ENCODE data around the gene LEFTY2. TPM values are rescaled to one million over a fixed set of nuclear protein-coding genes. Genes with fewer than 3 reads are reported as not detected.

The LEFTY2 gene
- total and polyA plus RNA-seq, 9 of the 15 experiments (the other 6 are each of a cell fraction or from before 2014, with no cell fraction given) = 0.04 to 0.14 TPM; not detected in 7

DNA sequence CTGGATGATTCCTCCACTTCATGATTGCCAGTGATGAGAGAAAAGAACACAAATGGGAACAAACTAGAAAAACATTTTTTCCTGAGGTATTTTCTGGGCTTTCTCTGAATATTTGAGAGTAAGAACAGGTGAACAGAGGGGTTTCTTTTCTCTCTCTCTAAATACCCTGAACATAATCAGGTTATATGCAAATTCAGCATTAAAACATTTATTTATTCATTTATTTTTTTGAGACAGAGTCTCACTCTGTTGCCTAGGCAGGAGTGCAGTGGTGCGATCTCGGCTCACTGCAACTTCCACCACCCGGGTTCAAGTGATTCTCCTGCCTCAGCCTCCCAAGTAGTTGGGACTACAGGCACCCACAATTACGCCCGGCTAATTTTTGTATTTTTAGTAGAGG is 5.8 kb upstream of the LEFTY2 start:
- intact Hi-C loops (cut with micrococcal nuclease) (no loop called here), in situ Hi-C loops (cut with MboI) (no loop called here)
- no TSS peak for BruUV-seq (replicated peaks)
- ATAC-seq = no peak
- ChIA-PET POLR2A (interaction anchor here (2.4 kb wide), 1 partner anchor 10 kb away, joined by 10 read pairs; no protein-coding TSS in a partner anchor), CTCF (ENCODE audit: low intra/inter-chr PET ratio) (interaction anchor here (0.5 kb wide), 1 partner anchor 75 kb away, joined by 3 read pairs; no protein-coding TSS in a partner anchor)
- Histone ChIP-seq H3K36me3 (ENCODE audit: control insufficient read depth, insufficient read depth, low read length) (no peaks in the 10 kb centered on the region), H3K4me1 (replicated peaks in 1 of 2; ENCODE audit: control insufficient read depth in 2 of 2, insufficient read depth in 2 of 2, low read length in 2 of 2) (peaks cover 15 to 18% of the 10 kb centered on the region in 2 experiments; a peak in 4 of 5 replicates), H3K27ac (ENCODE audit: extremely low read depth, low read depth, low read length) (no peak overlapping the region), H2AFZ (ENCODE audit: low read depth, low read length) (no peak overlapping the region), H3K9me1 (ENCODE audit: control insufficient read depth, insufficient read depth, low read length) (no peaks in the 10 kb centered on the region), H3K79me2 (ENCODE audit: control insufficient read depth, insufficient read depth, low read length) (no peaks in the 10 kb centered on the region), H3K27me3 (ENCODE audit: control insufficient read depth in 2 of 2, insufficient read depth in 2 of 2, low read length in 2 of 2) (no peaks in the 10 kb centered on the region), H3K4me3 (no peak overlapping the region), H3K9me3 (replicated peaks; ENCODE audit: control insufficient read depth, insufficient read depth, low read depth, low read length) (no peaks in the 10 kb centered on the region), H3K4me2 (ENCODE audit: insufficient read depth, low read length) (no peak overlapping the region), H4K20me1 (replicated peaks; ENCODE audit: control insufficient read depth, insufficient read depth, low read length) (no peaks in the 10 kb centered on the region), H3K9ac (ENCODE audit: insufficient read depth in 1 of 2, low read depth in 2 of 2, low read length in 2 of 2) (no peak overlapping the region)
- 66% methylated on average over 5 of the region's 5 CpGs for WGBS (ENCODE audit: insufficient coverage, low coverage, missing lambda C conversion rate)
- no peak for FAIRE-seq
- DNase-seq (ENCODE audit: extremely low read depth in 1 of 4, low spot score in 3 of 4) = no peak
- TF ChIP-seq SMARCB1 (IDR thresholded peaks at IDR 0.05; ENCODE audit: insufficient read length, low read depth) = no peak
- TF ChIP-seq, protein P1, sequence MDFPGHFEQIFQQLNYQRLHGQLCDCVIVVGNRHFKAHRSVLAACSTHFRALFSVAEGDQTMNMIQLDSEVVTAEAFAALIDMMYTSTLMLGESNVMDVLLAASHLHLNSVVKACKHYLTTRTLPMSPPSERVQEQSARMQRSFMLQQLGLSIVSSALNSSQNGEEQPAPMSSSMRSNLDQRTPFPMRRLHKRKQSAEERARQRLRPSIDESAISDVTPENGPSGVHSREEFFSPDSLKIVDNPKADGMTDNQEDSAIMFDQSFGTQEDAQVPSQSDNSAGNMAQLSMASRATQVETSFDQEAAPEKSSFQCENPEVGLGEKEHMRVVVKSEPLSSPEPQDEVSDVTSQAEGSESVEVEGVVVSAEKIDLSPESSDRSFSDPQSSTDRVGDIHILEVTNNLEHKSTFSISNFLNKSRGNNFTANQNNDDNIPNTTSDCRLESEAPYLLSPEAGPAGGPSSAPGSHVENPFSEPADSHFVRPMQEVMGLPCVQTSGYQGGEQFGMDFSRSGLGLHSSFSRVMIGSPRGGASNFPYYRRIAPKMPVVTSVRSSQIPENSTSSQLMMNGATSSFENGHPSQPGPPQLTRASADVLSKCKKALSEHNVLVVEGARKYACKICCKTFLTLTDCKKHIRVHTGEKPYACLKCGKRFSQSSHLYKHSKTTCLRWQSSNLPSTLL (IDR thresholded peaks at IDR 0.05) = no peak
- TF ChIP-seq BRCA1 (IDR thresholded peaks at IDR 0.05) = no peak
- no peak for TF ChIP-seq BRCA1 (CRISPR knock-in tag; IDR thresholded peaks at IDR 0.05)
- TF ChIP-seq, protein P2, sequence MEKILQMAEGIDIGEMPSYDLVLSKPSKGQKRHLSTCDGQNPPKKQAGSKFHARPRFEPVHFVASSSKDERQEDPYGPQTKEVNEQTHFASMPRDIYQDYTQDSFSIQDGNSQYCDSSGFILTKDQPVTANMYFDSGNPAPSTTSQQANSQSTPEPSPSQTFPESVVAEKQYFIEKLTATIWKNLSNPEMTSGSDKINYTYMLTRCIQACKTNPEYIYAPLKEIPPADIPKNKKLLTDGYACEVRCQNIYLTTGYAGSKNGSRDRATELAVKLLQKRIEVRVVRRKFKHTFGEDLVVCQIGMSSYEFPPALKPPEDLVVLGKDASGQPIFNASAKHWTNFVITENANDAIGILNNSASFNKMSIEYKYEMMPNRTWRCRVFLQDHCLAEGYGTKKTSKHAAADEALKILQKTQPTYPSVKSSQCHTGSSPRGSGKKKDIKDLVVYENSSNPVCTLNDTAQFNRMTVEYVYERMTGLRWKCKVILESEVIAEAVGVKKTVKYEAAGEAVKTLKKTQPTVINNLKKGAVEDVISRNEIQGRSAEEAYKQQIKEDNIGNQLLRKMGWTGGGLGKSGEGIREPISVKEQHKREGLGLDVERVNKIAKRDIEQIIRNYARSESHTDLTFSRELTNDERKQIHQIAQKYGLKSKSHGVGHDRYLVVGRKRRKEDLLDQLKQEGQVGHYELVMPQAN (IDR thresholded peaks at IDR 0.05; ENCODE audit: borderline replicate concordance) = no peak
- peak; percentile 61 for TF ChIP-seq C11orf30 (IDR thresholded peaks at IDR 0.05; ENCODE audit: low read depth)
- no peak for TF ChIP-seq ZNF23 (CRISPR knock-in tag; IDR thresholded peaks at IDR 0.05)
- TF ChIP-seq ZNF3 (CRISPR knock-in tag; IDR thresholded peaks at IDR 0.05) = no peak
- TF ChIP-seq PRPF4 (IDR thresholded peaks at IDR 0.05; ENCODE audit: insufficient read depth, low read depth, low read length, poor library complexity, severe bottlenecking) = no peak
- no peak for TF ChIP-seq DPF2 (IDR thresholded peaks at IDR 0.05)
- TF ChIP-seq, protein P3, sequence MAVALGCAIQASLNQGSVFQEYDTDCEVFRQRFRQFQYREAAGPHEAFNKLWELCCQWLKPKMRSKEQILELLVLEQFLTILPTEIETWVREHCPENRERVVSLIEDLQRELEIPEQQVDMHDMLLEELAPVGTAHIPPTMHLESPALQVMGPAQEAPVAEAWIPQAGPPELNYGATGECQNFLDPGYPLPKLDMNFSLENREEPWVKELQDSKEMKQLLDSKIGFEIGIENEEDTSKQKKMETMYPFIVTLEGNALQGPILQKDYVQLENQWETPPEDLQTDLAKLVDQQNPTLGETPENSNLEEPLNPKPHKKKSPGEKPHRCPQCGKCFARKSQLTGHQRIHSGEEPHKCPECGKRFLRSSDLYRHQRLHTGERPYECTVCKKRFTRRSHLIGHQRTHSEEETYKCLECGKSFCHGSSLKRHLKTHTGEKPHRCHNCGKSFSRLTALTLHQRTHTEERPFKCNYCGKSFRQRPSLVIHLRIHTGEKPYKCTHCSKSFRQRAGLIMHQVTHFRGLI (CRISPR knock-in tag; IDR thresholded peaks at IDR 0.05) = no peak
- no peak for TF ChIP-seq HDAC2 (IDR thresholded peaks at IDR 0.05)
- no peak for TF ChIP-seq ZNF197 (CRISPR knock-in tag; IDR thresholded peaks at IDR 0.05; ENCODE audit: low read depth)
- no peak for TF ChIP-seq ZNF445 (CRISPR knock-in tag; IDR thresholded peaks at IDR 0.05; ENCODE audit: low read depth)
- no peak for TF ChIP-seq KDM1A (IDR thresholded peaks at IDR 0.05)
- peak; percentile 79 for TF ChIP-seq ZNF316 (IDR thresholded peaks at IDR 0.05)
- TF ChIP-seq POLR2AphosphoS5 (IDR thresholded peaks at IDR 0.05; ENCODE audit: control insufficient read depth, insufficient read depth, low read depth, low read length) = no peak
- no peak for TF ChIP-seq POU5F1 (IDR thresholded peaks at IDR 0.05; ENCODE audit: borderline replicate concordance, low read depth, low read length, partially characterized antibody)
- no peak for TF ChIP-seq SRSF7 (optimal IDR thresholded peaks at IDR 0.05; ENCODE audit: low read depth, low read length)
